Fibroblast of lung (primary cell): ENCODE data around the gene RBBP6.

Experiments used
- CTCF ChIP-seq, 2 donors: IDR thresholded peaks in 1 of 2; conservative IDR thresholded peaks in 1 of 2; 1 replicate in 1 of 2; 2 replicates in 1 of 2; pipeline ENCODE4 v1.5.1; 2011 to 2012; ENCODE audit warnings: low read length in 2 of 2, control low read depth in 1 of 2, inconsistent platforms in 1 of 2, low read depth in 1 of 2, mild to moderate bottlenecking in 1 of 2
- EZH2 ChIP-seq: IDR thresholded peaks from 2 replicates; pipeline ENCODE4 v1.5.1; 2012; ENCODE audit warnings: low read length, control low read depth, mild to moderate bottlenecking; ENCODE audit errors: missing control alignments

GRCh38 chr16:24610416-24610755 lies 71.0 kb downstream of the RBBP6 start:
- TF ChIP-seq CTCF (conservative IDR thresholded peaks at IDR 0.05 in 1 of 2, IDR thresholded peaks at IDR 0.05 in 1 of 2; ENCODE audit: low read depth in 1 of 2, low read length in 2 of 2): no peak
- no peak for TF ChIP-seq EZH2
